Epithelial cell of prostate (primary cell): ENCODE results near the gene ADGRG1.
A peak's percentile ranks its signal among the peaks of the same experiment; 100 is the strongest.

Experiments used
- DNase-seq: peaks from one replicate; pipeline ENCODE4 v3.0.0-alpha.2; 2011; ENCODE audit warnings: low read depth, low spot score
- H3K27ac ChIP-seq: fragments of 450-650 bp; 2 replicates; pipeline ENCODE4 v1.5.1; 2017; ENCODE audit warnings: mild to moderate bottlenecking

Gene ADGRG1

GRCh38 chr16:57647136-57647875, 18.9 kb downstream of the ADGRG1 start:
- H3K27ac ChIP-seq: peak overlapping the region; percentile 6
- DNase-seq: no peak

GRCh38 chr16:57648125-57648524, 19.7 kb downstream of the ADGRG1 start:
- DNase-seq: no peak
- H3K27ac ChIP-seq: peak overlapping the region; percentile 6

GRCh38 chr16:57648581-57649442, 20.4 kb downstream of the ADGRG1 start:
- H3K27ac ChIP-seq: no peak overlapping the region
- DNase-seq: no peak

DNA sequence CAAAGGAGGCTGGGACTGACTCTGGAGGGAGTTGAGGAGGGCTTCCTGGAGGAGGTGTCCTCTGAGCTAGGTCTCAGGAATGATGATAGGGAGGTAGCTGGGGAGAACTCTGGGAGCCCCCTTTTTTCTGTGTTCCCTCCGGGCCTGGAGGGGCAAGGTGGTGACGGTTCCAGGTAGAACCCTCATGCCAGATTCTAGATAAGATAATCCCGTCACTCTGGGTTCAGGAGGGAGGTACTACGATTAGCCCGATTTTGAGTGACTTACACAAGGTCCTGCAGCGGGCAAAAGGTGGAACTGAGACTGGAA, 21.0 kb downstream of the ADGRG1 start:
- H3K27ac ChIP-seq: no peak overlapping the region
- no peak for DNase-seq

GRCh38 chr16:57649846-57650245, 21.4 kb downstream of the ADGRG1 start:
- no peak overlapping the region for H3K27ac ChIP-seq
- DNase-seq: no peak

DNA sequence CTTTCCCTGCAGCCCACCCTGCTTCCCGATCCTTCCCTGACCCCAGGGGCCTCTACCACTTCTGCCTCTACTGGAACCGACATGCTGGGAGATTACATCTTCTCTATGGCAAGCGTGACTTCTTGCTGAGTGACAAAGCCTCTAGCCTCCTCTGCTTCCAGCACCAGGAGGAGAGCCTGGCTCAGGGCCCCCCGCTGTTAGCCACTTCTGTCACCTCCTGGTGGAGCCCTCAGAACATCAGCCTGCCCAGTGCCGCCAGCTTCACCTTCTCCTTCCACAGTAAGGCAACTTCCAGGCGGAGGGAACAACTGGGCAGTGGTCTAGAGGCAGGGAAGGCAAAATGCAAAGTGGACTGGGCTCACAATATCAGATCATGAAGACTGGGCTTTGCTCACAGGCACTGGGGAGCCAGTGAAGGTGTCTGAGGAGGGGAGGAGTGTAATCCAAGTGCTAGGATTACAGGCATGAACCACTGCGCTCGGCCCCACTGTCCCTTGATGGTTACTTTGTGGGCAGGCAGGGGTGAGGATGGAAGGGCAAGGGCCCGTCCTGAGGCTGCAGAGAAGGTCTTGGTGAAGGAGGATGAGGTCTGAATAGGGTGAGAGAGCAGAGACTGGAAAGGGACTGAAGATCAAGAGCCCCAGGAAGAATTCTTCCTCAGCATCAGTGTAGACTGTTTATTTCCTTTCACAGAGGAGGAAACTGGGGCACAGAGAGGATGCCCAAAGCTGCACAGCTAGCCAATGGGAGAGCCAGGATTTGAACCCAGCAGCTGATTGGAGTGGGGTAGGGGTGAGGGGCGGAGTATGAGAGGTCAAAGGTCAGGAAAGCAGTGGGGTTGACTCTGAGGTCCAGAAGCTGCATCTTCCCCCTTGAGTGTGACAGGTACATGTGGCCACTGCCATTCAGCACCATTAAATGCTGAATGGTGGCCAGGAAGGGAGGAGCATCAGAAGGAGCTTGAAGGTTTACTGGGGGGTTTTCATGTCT, 23.2 kb downstream of the ADGRG1 start:
- H3K27ac ChIP-seq: no peak overlapping the region
- no peak for DNase-seq

DNA sequence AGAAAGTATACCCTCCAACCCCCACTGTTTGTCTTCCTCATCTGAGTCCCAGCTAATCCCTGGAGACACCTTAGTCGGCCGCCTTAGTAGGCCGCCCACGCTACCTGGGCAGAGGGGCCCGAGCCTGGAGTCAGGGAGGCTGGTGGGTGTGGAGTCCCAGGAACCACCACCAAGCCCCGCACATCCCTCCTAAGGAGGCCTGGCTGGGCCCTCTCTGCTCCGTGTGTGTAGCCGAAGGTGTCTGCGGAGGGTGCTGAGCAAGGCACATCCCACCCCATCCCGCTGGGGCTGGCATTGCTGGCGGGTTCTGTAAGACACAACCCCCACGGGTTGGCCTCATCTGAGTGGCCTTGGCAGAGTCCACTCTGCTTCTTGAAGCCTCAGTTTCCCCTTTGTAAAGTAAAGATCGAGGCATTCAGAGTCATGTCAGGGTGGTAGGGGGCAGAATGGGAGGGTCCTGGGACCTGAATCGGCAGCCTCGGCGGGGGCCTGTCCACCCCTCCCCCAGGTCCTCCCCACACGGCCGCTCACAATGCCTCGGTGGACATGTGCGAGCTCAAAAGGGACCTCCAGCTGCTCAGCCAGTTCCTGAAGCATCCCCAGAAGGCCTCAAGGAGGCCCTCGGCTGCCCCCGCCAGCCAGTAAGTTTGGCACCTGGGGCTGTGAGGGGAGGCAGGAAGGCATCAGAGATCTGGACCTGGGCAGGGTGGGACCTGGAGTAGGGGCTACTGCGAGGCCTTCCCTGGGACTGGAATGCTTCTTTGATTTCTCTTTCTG, 24.5 kb downstream of the ADGRG1 start:
- no peak for DNase-seq
- no peak overlapping the region for H3K27ac ChIP-seq

DNA sequence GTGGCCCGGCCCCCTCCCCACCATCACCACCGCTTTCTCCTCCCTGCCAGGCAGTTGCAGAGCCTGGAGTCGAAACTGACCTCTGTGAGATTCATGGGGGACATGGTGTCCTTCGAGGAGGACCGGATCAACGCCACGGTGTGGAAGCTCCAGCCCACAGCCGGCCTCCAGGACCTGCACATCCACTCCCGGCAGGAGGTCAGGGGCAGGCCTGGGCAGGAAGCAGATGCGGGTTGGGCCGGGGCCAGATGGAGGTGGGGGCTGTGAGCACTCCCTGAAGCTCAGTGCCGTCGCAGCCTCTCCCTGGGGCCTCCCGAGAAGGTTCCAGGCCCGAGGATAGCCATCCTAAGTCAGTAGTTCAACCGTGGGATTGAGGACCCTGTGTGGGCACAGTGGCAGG, 25.5 kb downstream of the ADGRG1 start:
- DNase-seq: no peak
- peak overlapping the region; percentile 5 for H3K27ac ChIP-seq

GRCh38 chr16:57656342-57656955, 28.0 kb downstream of the ADGRG1 start:
- H3K27ac ChIP-seq: no peak overlapping the region
- DNase-seq: no peak

DNA sequence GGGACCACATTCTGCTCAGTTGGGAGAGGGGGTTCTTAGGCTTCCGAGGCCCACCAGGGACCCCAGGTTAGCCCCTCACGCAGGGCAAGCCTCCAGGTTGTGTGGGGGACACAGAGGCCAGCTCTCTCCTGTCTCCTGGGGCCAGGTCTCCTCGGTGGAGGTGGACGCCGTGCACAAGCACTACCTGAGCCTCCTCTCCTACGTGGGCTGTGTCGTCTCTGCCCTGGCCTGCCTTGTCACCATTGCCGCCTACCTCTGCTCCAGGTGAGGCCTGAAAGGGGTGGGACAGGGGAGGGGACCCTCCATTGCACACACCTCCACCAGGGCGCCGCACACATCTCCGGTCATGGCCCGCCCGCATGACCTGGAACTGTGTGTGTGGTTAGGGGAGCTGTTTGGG, 28.8 kb downstream of the ADGRG1 start:
- H3K27ac ChIP-seq: no peak overlapping the region
- no peak for DNase-seq

- no peak overlapping the region for H3K27ac ChIP-seq
- no peak for DNase-seq
These were observed 29.9 kb downstream of the ADGRG1 start for GRCh38 chr16:57658130-57658877.

DNA sequence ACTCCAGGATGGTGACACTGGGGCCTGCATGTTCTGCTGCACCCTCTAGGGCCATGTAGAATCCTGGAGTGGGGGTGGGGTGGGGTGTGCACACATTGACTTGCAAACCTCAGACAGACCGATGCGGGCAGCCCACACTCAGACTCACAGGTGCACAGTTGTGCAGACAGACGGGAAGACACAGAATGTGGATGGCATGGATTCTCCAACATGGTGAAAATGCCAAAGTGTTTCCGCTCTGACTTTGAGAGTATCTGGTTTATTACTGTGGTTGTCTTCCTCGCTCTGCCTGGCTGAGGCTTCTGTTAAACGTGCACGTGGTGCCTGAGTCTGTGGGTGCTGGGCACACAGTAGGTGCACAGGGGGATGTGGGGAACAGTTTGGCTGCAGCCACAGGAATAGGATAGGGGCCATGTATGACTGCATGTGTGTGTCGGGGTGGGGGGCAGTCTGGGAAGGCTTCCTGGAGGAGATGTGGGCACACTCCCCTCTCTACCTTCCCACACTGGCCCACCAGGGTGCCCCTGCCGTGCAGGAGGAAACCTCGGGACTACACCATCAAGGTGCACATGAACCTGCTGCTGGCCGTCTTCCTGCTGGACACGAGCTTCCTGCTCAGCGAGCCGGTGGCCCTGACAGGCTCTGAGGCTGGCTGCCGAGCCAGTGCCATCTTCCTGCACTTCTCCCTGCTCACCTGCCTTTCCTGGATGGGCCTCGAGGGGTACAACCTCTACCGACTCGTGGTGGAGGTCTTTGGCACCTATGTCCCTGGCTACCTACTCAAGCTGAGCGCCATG, 30.6 kb downstream of the ADGRG1 start:
- no peak overlapping the region for H3K27ac ChIP-seq
- DNase-seq: no peak

DNA sequence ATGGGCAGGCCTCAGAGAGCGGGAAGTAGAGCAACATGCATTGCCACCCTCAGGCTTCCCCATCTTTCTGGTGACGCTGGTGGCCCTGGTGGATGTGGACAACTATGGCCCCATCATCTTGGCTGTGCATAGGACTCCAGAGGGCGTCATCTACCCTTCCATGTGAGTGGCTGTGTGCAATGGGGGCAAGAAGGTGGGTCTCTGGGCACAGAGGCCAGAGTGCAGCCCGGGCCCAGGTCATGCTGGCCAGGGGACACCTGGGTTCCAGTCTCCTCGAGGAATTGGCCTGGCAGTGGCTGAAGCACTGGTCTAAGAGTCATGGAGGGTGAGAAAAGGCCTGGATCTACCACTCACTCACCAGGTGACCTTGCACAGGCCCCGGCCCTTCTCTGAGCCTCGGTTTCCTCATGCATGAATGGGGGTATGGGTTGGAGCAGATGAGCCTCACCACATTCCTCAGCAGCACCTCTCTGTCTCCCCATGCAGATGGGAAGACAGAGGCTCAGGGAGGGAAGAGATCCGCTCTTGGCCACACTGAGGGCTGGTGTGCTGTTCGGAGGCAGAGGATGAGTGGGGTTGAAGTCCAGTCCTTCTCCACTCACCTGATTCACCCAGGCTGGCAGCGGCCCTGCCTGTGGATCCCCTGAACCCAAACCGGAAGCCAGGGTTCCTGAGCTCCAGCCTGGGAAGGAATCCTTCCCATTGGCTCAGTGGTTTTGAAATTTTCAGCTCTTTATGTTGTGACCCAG, 32.5 kb downstream of the ADGRG1 start:
- no peak overlapping the region for H3K27ac ChIP-seq
- DNase-seq: no peak

- no peak for DNase-seq
- no peak overlapping the region for H3K27ac ChIP-seq
These were observed 33.1 kb downstream of the ADGRG1 start for GRCh38 chr16:57661510-57661909.

GRCh38 chr16:57661936-57662906, 33.8 kb downstream of the ADGRG1 start:
- no peak overlapping the region for H3K27ac ChIP-seq
- no peak for DNase-seq

DNA sequence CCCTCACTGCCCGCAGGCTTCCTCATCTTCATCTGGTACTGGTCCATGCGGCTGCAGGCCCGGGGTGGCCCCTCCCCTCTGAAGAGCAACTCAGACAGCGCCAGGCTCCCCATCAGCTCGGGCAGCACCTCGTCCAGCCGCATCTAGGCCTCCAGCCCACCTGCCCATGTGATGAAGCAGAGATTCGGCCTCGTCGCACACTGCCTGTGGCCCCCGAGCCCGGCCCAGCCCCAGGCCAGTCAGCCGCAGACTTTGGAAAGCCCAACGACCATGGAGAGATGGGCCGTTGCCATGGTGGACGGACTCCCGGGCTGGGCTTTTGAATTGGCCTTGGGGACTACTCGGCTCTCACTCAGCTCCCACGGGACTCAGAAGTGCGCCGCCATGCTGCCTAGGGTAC, 35.0 kb downstream of the ADGRG1 start:
- no peak overlapping the region for H3K27ac ChIP-seq
- no peak for DNase-seq
